GM18507 (cell line): Measurements from ENCODE around the gene PRXL2C.
"Not testable (repeated sequence)": the region's sequence is repeated elsewhere in the genome, so short reads cannot be mapped to it uniquely, and the experiment has no call there.

Experiments used
- DNase-seq: peaks from one replicate; pipeline ENCODE4 v3.0.0; 2011; ENCODE audit warnings: low read depth; ENCODE audit not compliant: insufficient read length; ENCODE audit errors: extremely low spot score
- FAIRE-seq: peaks from 2 replicates; lab custom pipeline; 2011; peaks lifted over from hg19 to GRCh38; lab: Jason Lieb, UNC

Gene PRXL2C, protein sequence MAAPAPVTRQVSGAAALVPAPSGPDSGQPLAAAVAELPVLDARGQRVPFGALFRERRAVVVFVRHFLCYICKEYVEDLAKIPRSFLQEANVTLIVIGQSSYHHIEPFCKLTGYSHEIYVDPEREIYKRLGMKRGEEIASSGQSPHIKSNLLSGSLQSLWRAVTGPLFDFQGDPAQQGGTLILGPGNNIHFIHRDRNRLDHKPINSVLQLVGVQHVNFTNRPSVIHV

DNA sequence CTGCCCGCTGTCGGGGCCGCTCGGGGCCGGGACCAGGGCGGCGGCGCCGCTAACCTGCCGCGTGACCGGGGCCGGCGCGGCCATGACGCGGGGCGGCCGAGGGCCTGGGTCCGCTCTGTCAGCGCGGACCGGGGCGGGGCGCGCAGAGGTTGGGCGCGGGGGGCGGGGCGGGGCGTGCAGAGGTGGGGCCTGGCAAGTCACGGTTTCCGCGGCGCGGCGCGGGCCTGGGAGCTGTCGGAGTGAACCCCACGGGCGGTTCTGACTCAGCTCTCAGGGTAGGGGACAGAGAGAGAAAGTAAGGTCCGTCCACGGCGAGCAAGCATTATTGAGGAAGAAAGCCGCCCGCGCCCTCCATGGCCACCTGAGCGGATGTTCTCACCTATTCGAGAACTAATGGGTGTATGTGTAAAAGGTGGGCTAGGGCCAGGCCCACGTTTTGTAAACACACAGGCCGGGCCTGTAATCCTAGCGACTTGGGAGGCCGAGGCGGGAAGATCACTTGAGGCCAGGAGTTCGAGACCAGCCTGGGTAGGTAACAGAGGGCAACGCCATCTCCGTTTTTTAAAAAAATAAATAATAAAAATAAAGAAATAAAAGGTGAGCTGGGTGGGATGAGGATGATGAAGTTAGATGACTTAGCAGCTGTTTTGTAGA is at the start of gene PRXL2C:
PRXL2C (minus strand) TSS at position 120 of the 654 bp plus-strand sequence; CDS start at position 84, 36 bp downstream.
- FAIRE-seq (no peak), DNase-seq (no peak)

DNA sequence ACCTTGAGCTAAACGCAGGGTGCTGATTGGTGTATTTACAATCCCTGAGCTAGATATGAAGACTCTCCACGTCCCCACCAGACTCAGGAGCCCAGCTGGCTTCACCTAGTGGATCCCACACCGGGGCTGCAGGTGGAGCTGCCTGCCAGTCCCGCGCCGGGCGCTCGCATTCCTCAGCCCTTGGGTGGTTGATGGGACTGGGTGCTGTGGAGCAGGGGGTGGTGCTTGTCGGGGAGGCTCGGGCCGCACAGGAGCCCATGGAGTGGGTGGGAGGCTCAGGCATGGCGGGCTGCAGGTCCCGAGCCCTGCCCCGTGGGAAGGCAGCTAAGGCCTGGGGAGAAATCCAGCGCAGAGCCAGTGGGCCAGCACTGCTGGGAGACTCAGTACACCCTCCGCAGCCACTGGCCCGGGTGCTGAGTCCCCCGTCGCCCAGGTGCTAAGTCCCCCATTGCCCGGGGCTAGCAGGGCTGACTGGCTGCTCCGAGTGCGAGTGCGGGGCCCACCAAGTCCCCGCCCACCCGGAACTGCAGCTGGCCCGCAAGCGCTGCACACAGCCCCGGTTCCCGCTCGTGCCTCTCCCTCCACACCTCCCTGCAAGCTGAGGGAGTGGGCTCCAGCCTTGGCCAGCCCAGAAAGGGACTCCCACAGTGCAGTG is 45.7 kb upstream of the PRXL2C start:
- not testable (repeated sequence) for FAIRE-seq, DNase-seq

DNA sequence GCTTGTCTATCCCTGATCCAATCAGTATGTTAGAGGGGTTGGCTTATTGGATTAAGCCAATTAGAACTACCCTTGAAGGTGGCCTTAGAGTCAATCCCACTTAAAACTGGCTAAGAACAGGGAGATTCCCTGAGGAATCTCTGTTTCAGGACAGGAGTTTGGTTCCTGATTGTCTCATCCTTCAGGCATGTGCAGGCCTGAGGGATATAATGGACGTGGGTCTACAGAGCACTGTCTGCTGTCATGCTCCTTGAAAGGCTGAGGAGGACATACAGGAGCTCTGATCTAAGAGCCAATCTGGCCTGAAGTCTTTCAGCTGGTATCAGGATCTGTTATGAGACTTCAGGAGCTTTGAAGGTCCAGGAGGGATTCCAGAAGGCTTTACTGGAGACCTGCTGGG is 36.2 kb upstream of the PRXL2C start:
- FAIRE-seq (no peak), DNase-seq (no peak)

DNA sequence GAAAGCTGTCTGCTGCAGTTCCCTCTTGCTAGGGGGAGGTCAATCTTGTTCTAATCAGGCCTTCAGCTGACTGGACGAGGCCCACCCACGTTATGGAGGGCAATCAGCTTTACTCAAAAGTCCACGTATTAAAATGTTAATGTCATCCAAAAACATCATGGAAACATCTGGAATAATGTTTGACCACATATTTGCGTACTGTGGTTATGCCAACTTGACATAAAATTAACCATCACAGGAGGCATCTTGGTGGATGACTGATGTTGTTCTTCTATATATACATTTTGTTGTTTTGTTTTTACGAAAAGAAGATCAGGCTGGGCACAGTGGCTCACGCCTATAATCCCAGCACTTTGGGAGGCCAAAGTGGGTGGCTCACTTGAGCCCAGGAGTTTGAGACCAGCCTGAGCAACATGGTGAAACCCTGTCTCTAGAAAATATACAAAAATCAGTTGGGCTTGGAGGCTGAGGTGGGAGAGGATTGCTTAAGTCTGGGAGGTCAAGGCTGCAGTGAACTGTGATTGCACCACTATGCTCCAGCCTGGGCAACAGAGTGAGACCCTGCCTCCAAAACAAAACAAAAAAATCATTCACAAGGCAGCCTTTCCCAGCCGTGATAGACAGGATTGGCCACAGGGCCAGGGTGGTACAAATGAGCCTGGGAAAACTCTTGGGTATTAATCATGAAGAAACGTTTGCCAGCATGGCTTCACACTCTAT is 33.8 kb upstream of the PRXL2C start:
- FAIRE-seq (no peak), DNase-seq (no peak)

DNA sequence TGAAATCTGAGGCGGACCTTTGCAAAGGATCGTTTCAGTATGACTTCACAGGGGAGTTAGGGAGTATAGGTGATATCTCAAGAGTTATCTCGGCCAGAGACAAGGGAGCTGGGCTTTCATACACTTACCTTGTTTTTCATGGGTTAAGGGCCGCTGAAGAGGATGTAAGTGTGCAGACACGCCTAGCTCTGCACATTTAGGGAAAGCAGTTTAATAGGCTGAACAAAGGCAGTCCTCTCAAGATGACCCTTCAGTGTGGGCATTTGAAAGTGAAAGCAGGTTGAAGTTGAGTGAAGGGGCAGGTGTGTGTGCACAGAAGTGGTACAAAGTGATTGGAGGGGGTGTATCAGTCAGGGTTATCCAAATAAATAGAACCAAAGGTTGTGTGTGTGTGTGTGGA is 33.1 kb upstream of the PRXL2C start:
- no peak for FAIRE-seq
- no peak for DNase-seq

DNA sequence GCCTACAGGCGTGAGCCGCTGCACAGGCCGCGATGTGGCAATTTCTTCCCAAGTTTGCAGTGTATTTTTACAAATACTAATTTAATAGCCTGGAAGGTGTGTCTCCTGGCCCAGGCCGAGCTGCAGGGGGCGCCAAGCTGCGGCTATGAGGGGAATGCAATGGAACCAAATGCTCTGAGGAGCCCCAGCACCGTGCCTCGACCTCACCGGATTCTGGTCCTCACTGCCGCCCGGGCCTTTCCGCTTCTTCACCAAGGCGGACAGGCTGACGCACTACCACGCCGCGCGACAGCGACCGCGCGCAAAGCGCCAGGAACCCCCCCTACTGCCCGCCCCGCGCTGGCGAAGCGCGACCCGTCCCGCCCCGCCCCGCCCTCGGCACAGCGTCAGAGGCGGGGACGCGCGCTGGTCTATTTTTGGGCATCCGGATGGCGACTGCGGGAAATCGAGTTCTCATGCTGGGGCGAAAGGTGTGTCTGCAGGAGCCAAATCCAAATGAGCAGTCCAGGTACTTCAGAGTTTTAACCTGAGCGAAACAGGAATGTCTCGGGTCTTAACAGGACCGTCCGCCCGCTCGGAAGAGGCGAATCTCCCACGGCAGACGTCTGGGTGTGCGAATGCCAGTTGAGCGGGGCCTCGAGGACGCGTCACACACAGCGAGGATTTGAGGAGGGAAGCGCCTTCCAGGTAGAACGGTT is 31.7 kb upstream of the PRXL2C start:
- FAIRE-seq = no peak

DNA sequence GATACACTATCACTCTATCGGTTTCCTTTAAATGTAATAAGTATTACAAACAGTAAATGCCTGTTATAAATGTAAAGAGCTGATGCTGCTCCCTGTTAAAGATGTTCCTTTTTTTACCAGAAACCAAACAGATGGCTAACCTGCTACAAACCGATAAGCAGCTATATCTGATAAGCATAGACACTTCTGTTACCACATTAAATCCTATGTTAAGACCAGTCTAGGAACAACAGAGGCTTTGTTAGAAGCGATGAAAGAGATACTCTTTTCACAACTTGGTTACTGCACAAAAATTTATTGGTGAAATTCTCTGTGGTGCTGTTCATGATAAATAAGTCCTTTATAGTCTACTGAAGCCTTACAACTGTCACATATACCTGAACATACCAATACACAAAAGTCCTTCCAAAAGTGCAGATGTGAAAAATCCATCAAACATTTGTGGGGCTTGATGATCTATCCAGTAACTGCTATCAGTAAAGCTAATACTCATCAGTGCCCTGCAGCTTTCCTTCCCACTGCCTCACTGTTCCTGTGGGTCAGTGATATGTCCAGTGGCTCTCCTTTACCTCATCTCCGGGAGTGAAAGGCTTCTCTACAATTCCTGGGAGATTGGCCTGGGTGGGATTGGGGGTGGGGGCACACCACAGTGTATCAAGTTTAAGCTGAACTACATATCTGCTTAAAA is 25.8 kb upstream of the PRXL2C start:
- DNase-seq (no peak), FAIRE-seq (no peak)

More for the DNA sequence above, 31.7 kb upstream of the PRXL2C start:
- DNase-seq = peak; percentile 4

DNA sequence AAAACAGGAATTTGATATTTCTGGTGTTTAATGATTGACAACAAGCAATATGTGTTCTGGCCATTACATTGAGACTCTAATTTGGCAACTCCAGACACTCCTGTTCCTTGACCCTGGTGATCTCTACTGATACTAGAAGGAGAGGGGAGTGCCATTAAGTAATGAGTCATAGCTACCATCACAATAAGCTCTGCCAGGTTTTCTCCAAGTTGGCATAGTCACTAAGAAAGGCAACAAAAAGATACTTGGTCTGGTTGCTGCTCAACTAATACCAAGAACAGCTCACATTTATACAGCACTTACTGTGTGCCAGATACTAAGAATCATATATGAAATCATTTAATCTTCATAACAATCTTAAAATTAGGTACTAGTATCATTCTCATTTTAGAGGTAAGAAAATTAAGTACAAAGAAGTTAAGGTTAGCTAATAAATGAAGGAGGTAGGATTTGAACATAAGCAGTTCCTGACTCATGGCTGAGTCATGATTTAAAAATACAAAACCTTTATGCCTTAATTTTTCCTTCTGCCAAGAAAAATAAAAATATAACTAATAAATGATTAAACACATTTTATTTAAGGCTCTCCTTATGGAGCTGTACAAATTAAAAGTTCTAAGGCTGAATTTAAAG is 19.9 kb upstream of the PRXL2C start:
- no peak for FAIRE-seq
- no peak for DNase-seq

DNA sequence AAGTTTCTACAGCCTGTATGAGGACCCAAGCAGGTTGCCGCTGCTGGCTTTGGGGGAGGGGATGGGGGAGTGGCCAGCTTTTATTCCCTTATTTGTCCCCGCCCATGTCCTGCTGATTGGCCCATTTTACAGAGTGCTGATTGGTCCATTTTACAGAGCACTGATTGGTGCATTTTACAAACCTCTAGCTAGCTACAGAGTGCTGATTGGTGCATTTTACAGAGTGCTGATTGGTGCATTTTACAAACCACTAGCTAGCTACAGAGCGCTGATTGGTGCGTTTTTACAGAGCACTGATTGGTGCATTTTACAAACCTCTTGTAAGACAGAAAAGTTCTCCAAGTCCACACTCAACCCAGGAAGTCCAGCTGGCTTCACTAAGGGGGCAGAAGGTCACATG is 18.7 kb upstream of the PRXL2C start:
- not testable (repeated sequence) for DNase-seq, FAIRE-seq

DNA sequence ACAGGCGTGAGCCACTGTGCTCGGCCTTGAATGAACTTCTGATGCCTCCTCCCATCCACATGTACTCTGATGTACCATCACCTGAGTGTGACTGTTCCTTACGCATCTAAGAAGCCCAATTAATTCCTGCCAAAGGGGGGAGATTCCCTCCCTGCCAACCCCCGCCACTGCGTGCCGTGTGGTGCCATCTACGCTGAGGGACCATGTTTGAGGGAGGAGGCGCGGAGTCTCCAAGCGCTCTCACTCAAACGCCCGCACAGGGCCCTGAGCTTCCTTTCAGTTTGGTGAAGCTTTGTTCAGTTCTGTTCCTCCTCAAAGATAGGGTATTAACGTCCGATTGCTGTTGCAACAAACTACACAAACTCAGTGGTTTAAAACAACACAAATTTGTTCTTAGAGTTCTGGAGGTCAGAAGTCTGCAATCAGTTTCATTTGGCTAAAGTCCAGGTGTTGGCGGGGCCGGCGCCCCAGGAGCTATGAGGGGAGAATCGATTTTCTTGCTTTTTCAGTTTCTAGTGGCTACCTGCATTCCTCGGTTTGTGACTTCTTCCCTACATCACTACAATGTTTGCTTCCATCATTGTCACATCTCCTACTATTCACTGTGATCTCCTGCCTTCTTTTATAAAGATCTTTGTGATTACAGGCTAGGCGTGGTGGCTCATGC is 13.9 kb upstream of the PRXL2C start:
- DNase-seq (no peak), FAIRE-seq (no peak)

DNA sequence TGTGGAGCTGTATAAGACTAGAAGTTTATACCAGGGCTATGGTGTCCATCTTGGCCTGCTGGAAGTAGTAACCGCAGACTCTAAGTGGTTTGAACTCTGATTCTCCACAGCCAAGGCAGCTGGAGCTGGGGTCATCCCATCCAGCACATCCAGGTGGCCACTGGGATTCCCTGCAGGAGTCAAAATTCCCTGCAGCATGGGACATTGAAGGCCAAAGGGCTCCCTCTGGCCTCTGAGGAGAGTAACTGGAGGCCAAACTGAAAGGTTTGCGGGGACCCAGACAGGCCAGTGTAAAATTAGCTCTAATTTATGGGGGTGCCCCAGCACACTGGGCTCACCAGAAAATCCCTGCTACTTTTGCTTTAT is 12.2 kb upstream of the PRXL2C start:
- no peak for DNase-seq
- FAIRE-seq = no peak

DNA sequence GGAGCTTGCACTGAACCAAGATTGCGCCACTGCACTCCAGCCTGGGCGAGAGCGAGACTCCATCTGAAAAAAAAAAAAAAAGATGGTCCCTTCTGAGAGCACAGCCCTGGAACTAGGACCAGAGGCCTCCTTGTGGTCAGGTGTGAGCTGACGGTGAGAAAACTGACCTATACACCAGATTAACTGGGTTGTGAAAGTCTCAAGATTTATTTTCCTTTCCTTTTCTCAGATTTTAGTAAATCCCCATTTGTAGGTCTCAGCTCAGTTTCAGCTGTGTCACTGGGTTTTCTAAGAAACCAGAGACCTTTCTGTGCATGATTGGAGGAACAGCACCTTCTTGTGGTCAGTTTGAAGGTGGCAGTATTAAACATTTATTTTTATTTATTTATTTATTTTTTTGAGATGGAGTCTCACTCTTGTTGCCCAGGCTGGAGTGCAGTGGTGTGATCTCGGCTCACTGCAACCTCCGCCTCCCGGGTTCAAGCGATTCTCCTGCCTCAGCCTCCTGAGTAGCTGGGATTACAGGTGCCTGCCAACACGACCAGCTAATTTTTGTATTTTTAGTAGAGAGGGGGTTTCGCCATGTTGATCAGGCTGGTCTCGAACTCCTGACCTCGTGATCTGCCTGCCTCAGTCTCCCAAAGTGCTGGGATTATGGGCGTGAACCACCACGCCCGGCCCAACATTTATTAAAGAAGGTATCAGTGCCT is 11.7 kb upstream of the PRXL2C start:
- DNase-seq (peak; percentile 28), FAIRE-seq (peak; percentile 54)

DNA sequence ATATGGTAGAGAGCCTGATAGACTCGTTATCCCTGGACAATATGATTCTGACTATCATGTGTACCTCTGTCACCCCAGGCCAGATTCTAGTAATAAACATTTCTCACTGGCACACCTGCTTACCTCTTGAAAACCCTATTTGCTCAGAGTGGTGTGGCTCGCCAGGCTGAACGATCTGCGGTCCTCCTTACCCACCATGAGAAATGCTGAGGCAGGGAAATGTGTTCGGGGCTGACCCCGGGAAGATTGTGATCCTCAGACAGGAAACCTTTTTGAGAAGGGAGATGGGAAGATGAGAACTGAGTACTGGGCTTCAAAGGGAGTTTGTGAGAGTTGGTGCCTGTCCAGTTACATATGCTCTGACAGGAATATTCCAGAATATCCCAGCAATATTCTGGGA is 10.7 kb upstream of the PRXL2C start:
- DNase-seq (no peak), FAIRE-seq (no peak)

DNA sequence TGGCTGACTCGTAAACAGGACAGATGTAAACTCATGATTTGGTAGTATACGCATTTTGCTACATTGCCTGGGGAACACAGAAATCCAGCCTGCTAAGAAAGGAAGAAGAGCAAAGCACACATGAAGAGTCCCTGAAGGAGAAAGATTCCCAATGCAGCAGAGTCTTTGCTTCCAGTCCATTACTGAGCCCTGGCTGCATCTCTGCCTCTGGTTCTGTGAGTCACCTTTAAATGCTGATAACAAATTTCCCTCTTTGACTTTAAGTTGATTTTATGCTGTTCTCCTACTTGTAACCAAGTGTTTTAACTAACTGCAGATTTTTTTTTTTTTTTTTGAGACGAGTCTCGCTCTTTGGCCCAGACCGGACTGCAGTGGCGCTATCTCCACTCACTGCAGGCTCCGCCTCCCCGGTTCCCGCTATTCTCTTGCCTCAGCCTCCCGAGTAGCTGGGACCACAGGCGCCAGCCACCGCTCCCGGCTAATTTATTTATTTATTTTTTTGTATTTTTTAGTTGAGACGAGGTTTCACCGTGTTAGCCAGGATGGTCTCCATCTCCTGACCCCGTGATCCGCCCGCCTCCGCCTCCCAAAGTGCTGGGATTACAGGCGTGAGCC is 8.5 kb upstream of the PRXL2C start:
- DNase-seq (no peak), FAIRE-seq (no peak)

DNA sequence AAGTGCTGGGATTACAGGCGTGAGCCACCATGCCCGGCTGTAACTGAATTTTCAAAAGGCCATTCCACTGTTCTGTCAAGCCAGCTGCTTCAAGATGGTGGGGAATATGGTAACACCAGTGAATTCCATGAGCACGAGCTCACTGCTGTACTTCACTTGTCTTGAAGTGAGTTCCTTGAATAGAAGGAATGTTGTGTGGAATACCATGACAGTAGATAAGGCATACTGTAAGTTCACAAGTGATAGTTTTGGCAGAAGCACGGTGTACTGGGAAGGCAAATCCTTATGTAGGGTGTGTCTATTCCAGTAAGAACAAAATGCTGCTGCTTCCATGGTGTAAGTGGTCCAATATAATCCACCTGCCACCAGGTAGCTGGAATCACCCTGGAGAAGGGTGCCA is 6.6 kb upstream of the PRXL2C start:
- FAIRE-seq (no peak), DNase-seq (no peak)

DNA sequence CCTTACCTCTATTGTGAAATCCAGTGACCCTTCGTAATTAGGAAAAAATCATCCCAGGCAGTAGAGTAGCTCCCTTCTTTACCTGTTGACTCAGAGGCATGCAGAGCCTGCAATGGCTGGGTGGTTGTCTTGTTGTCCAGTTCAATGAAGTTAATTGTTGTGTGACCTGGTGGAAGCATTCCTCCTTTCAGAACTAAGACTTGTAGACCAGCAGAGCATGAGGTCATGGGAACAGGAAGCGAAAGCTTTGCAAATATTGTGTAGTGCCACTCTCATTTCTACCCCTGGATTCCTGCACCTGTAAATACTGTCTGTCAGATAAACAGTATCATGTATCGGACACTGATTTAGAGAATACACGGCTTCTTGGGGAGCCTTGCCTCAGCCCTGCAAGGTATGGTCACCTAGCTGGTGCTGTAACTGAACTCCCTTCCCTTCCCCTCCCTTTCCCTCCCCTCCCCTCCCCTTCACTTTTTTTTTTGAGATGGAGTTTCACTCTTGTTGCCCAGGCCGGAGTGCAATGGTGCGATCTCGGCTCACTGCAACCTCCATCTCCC is 5.7 kb upstream of the PRXL2C start:
- no peak for DNase-seq
- peak; percentile 31 for FAIRE-seq
